A549 (cell line): ENCODE measurements around the gene EDARADD.

ENCODE experiments used
- EP300 ChIP-seq, 2 experiments: fragments of >200 bp; sonication (Bioruptor Twin); formaldehyde crosslinking; IDR thresholded peaks; 2 replicates in 1 of 2; 3 replicates in 1 of 2; pipeline ENCODE4 v1.6.1; 2016 to 2017
- ESRRA ChIP-seq: fragments of 150-350 bp; IDR thresholded peaks from 2 replicates; pipeline ENCODE4 v1.6.1; 2014; ENCODE audit warnings: mild to moderate bottlenecking, low read length, borderline replicate concordance
- NFE2L2 ChIP-seq: fragments of 150-350 bp; conservative IDR thresholded peaks from 2 replicates; pipeline ENCODE4 v1.6.1; 2014; ENCODE audit warnings: low read length
- TF ChIP-seq, protein P1 (sequence below): fragments of >200 bp; sonication (Bioruptor Twin); formaldehyde crosslinking; IDR thresholded peaks from 3 replicates; pipeline ENCODE4 v1.6.1; 2016

DNA sequence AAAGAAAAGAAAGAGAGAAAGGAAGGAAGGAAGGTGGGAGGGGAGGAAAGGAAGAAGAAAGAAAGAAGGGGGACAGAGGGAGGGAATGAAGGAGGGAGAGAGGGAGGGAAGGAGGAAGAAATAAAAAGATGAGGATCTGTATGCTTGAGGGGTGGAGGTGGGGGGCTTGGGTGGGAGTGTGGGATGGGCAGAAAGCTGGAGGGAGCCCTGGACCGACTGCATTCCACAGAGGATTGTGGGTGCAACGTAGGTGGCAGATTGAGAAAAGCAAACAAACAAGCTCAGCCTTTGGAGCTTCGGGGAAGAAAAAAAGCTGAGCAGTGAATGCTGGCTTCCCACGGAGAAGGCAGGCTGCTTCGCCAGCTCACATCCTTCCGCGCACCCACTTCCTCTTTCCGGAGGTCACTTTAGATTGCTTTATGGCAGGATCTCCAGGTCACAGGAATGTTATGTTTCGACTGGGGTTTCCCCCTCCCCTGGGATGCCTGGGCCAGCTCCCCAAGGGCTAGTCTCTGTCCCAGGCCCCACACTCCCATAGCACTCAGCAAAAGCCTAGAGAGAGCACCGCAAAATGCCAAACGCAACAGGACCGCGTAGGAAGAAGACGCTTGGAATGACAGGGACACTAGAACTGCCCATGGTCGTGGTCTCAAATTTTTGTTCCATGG lies 109.0 kb downstream of the EDARADD start:
- TF ChIP-seq ESRRA (no peak), EP300 (IDR thresholded peaks at IDR 0.05) (peak; percentile 19 to 24; a peak in 1 of 5 replicates), NFE2L2 (no peak)
- TF ChIP-seq, protein P1, sequence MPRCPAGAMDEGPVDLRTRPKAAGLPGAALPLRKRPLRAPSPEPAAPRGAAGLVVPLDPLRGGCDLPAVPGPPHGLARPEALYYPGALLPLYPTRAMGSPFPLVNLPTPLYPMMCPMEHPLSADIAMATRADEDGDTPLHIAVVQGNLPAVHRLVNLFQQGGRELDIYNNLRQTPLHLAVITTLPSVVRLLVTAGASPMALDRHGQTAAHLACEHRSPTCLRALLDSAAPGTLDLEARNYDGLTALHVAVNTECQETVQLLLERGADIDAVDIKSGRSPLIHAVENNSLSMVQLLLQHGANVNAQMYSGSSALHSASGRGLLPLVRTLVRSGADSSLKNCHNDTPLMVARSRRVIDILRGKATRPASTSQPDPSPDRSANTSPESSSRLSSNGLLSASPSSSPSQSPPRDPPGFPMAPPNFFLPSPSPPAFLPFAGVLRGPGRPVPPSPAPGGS, result peak; percentile 46; the same call in 1 of the 3 replicates
